Activated gamma-delta T cell (primary cell): Measurements from ENCODE around the gene TRIM31.

ENCODE experiments used
- DNase-seq: peaks from one replicate; lab custom pipeline; 2025; lab: John Stamatoyannopoulos, UW

Gene TRIM31

GRCh38 chr6:30075790-30076732 is 36.8 kb downstream of the TRIM31 start:
- no peak for DNase-seq

- DNase-seq = no peak
These were observed 37.6 kb downstream of the TRIM31 start, which contains the start of gene RNF39 for GRCh38 chr6:30075094-30075789. Gene RNF39 (minus strand): TSS chr6:30075769. CDS start chr6:30075585, 184 bp downstream.

- DNase-seq = no peak
These were observed 38.4 kb downstream of the TRIM31 start for GRCh38 chr6:30074331-30075093.

GRCh38 chr6:30073489-30074235 is 39.2 kb downstream of the TRIM31 start:
- DNase-seq = no peak

GRCh38 chr6:30071858-30072257 is 41.0 kb downstream of the TRIM31 start:
- no peak for DNase-seq

- no peak for DNase-seq
These were observed 41.6 kb downstream of the TRIM31 start for GRCh38 chr6:30071081-30071818.

- no peak for DNase-seq
These were observed 45.3 kb downstream of the TRIM31 start for GRCh38 chr6:30067460-30068139.

GRCh38 chr6:30066577-30067459 is 46.1 kb downstream of the TRIM31 start, which contains the start of gene PPP1R11:
Gene PPP1R11 (plus strand): TSS chr6:30067198. CDS start chr6:30067411, 213 bp downstream.
- DNase-seq = peak; percentile 89

GRCh38 chr6:30066082-30066481 is 46.8 kb downstream of the TRIM31 start:
- no peak for DNase-seq

- no peak for DNase-seq
These were observed 49.6 kb downstream of the TRIM31 start for GRCh38 chr6:30063315-30063714.

- DNase-seq = no peak
These were observed 50.3 kb downstream of the TRIM31 start for GRCh38 chr6:30062471-30063178.

- no peak for DNase-seq
These were observed 50.9 kb downstream of the TRIM31 start for GRCh38 chr6:30061858-30062458.

- DNase-seq = peak; percentile 70
These were observed 51.6 kb downstream of the TRIM31 start, which contains the start of gene POLR1H for GRCh38 chr6:30061092-30061857. Gene POLR1H (plus strand): TSS chr6:30061265. CDS start chr6:30061525, 260 bp downstream.

- DNase-seq = no peak
These were observed 52.2 kb downstream of the TRIM31 start for GRCh38 chr6:30060606-30061091.

- no peak for DNase-seq
These were observed 57.4 kb downstream of the TRIM31 start for GRCh38 chr6:30055513-30055912.

GRCh38 chr6:30053682-30054081 is 59.2 kb downstream of the TRIM31 start:
- DNase-seq = no peak
